GM19328 (cell line): ENCODE data around the gene KIF25.

Experiments used
- ATAC-seq: cut with Tn5 transposase; IDR thresholded peaks from one replicate; pipeline ENCODE4 v1.9.1; 2021; ENCODE audit warnings: mild to moderate bottlenecking, moderate library complexity; ENCODE audit not compliant: unreplicated experiment

KIF25 gene

GRCh38 chr6:168047841-168048723 lies 50.6 kb downstream of the KIF25 start:
- no peak for ATAC-seq

DNA sequence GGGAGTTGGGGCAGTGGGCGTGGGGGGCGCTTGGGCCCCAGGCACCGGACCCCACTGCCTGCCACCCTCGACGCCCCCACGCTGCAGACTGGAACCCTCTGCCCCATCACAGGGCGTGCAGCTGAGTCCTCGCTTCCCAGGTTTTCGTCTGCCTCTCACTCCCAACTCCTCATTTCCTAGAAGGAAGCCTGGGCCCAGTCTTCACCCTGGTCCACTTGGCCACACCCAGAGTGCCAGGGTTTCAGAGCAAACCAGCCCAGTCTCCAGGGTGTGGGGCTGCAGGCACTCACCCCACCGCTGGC lies 51.2 kb downstream of the KIF25 start:
- ATAC-seq = no peak

DNA sequence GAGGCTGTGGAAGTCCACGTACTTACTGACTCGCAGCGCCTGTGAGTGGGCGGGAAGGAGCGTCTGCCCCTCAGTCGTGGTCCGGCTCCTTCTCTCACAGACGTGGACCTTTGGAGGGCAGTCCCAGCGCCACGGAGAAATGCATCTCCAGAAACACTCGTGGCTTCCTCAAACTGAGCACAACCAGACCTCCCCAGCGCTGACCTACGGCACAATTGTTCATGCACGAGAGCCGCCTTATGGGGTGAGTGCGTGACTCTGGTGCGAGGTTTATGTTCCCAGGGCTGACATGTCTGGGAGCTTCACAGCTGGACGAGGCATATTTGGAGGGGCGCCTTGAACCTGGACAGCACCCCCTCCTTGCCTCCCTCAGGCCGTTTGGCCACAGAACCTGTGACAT lies 51.8 kb downstream of the KIF25 start:
- no peak for ATAC-seq

- no peak for ATAC-seq
These were observed 52.3 kb downstream of the KIF25 start for GRCh38 chr6:168049706-168050224.

GRCh38 chr6:168050225-168050880 lies 52.9 kb downstream of the KIF25 start:
- no peak for ATAC-seq

GRCh38 chr6:168050881-168051586 lies 53.6 kb downstream of the KIF25 start:
- ATAC-seq = no peak

DNA sequence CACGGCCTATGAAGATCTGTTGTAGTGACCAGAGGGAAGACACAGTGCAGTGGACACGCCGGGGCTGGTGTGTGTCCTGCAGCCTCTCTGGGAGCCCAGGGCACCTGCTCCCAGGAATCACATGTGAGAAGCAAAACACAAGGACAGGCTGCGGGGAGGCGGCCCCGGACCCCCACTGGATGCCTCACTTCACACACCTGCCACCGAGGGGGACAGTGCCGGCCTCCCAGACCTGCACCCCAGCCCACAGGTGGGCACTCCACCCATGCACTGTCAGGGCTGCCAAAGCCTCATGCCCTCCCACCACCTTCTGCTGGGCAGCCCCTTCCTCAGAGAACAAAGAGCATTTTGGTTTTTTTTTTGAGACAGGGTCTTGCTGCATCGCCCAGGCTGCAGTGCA lies 54.2 kb downstream of the KIF25 start:
- no peak for ATAC-seq

DNA sequence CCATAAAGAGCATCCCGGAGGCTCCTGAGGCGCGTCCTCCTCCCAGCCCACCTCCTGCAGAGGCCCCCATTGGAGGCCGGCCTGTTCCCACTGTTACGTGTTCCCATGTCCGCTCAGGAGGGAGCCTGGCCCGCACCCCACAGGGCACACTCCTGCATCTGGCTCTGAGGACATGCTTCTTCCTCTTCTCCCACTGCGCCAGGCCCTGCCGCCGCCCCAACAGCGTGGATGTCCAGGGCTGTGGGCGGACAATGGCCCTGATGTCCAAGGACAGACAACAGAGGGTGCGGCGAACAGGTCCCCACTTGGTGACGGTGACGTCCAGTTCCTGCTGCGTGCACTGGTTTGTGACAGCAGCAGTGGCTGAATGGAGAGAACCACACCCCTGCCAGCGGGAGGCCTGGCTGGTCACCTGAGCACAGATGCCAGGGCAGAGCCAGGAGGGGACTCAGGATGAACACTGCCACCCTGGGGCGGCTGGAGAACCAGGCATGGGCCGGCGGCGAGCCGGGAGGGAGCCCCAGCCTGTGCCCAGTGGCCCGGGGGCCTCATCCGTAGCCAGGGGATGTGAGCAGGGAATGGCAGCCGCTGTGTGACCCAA lies 54.9 kb downstream of the KIF25 start:
- no peak for ATAC-seq

DNA sequence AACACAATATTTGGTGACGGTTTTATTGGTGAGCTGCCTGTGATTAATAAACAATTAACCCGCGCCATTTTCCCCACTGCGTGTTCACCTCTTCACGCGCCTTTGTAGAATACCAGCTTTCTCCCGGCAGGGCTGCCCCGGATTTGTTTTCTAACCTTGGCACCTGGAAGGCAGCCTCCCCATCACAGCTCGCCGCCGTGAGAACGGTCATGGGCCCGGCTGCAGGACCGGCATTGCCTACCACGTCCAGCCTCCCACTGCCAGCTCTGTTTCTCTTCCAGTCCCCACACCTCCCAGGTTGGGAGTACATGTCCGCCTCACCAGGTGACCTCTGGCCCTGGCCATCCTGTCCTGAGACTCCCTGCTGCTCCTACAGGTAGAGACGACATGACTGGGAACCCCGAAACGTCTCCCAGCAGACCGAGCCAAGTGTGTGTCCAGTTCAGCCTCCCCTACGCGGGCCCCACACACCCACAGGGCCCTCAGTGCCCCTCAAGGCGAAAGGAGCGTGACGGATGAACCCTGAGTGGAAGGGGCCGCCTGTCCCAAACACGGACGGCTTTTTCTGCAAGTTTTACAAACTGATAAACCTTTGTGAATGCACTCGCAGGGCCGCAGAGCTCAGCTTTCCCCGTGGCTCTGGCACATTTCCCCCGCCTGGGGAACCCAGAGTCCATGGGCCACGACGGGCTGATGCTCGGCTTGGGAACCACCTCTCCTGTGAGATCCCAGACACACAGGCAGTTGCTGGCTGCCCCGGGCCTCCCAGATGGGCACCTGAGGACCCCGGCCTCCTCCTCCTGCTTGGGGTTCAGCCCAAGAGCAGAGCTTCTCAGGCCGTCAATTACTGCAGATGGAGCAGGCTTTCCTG lies 55.9 kb downstream of the KIF25 start:
- no peak for ATAC-seq

GRCh38 chr6:168053957-168054471 lies 56.5 kb downstream of the KIF25 start:
- ATAC-seq = no peak

DNA sequence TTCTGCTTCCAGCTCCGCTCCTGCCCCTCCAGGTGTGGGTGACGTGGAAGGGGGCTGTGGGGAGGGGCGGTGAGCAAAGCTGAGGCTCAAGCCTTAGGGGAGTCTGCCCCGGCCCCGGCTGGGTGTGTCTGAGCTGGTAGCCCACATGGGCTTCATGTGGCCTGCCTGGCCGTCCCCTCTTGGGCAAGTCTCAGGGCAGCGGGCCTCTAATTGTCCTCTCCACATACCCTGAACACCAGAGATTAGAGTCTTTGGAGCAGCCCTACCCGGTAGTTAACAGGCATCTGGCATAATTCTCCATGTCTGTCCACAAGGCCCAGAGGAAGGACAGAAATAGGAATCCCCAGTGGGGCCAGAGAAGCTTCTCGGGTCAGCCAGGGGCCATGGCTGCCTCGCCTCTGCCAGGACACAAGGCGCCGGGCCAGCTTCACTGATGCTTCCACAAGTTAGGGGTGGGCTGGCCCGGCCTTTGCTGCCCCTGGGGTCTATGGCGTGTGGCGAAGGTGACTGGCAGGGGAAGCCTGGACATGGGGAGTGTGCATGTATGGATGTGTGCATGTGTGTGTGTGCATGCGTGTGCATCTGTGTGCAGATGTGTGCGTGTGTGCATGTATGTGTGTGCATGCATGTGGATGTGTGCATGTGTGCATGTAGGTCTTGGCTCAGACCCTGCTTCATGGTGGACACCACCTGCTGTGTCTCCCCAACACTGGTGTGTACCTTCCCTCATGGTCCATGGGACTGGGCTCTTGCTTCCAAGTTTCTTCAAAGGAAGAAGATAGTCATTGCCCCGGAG lies 57.5 kb downstream of the KIF25 start:
- ATAC-seq = no peak

- no peak for ATAC-seq
These were observed 58.4 kb downstream of the KIF25 start for GRCh38 chr6:168055696-168056489.

GRCh38 chr6:168056892-168057527 lies 59.5 kb downstream of the KIF25 start:
- ATAC-seq = no peak

GRCh38 chr6:168057836-168058235 lies 60.4 kb downstream of the KIF25 start:
- ATAC-seq = no peak

DNA sequence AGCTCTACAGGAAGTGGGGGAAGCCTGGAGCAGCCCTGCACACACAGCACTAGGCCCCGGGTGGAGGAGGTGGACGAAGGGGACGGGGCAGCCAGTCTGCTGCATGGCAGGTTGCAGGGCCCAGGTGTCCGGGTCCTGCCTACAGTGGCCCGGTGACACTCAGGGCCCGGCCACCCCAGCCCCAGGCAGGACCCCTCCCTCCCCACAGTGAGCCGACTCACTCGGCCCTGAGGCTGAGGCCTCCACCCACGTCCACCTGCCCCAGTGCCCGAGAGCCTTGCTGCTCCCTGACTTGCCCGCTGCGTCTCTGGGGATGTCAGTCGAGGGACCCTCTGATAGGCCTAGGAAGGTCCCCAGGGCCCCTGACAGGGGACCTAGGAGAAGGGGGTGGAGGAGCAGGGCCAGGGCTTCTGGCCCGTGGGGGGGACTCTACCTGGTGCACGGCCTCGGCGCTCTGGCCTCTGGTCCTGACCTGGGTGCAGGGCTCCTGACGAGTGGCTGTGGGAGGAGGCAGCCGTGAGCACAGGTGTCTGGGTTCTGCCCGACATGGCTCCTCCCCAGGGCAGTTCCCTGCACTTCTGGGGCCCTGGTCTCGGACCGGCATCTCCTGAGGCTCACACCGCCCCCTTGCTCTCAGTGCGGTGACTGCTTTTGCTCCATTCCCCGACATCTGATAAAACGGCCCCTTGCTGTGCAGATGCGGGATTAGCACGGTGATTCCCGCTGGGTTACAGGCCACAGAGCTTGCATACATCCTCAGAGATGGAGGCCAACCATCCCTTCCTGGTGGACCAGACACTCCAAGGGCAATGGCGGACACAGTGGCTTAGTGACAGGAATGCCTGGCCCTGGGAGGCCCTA lies 61.5 kb downstream of the KIF25 start:
- ATAC-seq = no peak

DNA sequence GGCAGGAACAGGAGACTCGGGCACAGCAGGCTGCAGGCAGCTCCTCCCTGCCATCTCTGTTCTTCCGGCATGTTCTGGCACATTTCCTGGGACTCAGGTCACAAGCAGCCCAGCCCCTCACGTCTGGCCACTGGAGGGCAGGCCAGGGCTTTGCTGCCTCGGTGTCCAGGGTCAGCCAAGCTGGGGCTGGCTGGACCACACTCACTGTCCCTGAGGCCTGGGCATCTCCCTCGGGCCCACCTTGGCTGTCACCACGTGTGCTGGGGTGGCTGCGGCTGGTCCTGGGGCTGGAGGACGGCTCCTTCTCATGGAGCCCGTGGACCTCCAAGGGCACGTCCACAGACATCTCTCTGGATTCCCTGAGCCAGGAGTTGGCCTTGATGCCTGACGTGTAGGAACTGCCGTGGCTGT lies 63.1 kb downstream of the KIF25 start:
- ATAC-seq = no peak
